ENCODE data around the gene KIZ. TPM values are rescaled to one million over a fixed set of nuclear protein-coding genes. Genes with fewer than 3 reads are reported as not detected.

The KIZ gene
- total RNA-seq, 1 experiment from 2014 or later: 43.6 TPM

GRCh38 chr20:21125849-21126580 lies at the start of gene KIZ (continued):
- TF ChIP-seq, protein P1, sequence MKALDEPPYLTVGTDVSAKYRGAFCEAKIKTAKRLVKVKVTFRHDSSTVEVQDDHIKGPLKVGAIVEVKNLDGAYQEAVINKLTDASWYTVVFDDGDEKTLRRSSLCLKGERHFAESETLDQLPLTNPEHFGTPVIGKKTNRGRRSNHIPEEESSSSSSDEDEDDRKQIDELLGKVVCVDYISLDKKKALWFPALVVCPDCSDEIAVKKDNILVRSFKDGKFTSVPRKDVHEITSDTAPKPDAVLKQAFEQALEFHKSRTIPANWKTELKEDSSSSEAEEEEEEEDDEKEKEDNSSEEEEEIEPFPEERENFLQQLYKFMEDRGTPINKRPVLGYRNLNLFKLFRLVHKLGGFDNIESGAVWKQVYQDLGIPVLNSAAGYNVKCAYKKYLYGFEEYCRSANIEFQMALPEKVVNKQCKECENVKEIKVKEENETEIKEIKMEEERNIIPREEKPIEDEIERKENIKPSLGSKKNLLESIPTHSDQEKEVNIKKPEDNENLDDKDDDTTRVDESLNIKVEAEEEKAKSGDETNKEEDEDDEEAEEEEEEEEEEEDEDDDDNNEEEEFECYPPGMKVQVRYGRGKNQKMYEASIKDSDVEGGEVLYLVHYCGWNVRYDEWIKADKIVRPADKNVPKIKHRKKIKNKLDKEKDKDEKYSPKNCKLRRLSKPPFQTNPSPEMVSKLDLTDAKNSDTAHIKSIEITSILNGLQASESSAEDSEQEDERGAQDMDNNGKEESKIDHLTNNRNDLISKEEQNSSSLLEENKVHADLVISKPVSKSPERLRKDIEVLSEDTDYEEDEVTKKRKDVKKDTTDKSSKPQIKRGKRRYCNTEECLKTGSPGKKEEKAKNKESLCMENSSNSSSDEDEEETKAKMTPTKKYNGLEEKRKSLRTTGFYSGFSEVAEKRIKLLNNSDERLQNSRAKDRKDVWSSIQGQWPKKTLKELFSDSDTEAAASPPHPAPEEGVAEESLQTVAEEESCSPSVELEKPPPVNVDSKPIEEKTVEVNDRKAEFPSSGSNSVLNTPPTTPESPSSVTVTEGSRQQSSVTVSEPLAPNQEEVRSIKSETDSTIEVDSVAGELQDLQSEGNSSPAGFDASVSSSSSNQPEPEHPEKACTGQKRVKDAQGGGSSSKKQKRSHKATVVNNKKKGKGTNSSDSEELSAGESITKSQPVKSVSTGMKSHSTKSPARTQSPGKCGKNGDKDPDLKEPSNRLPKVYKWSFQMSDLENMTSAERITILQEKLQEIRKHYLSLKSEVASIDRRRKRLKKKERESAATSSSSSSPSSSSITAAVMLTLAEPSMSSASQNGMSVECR (CRISPR knock-in tag; IDR thresholded peaks at IDR 0.05; ENCODE audit: borderline replicate concordance): peak; percentile 57; the same call in 1 of the 2 replicates
- TF ChIP-seq KAT7 (CRISPR knock-in tag; IDR thresholded peaks at IDR 0.05; ENCODE audit: borderline replicate concordance) (peak; percentile 71; the same call in 1 of the 2 replicates), ZNF423 (CRISPR knock-in tag; IDR thresholded peaks at IDR 0.05) (no peak), E2F5 (CRISPR knock-in tag; IDR thresholded peaks at IDR 0.05) (0 out of 2 replicates have a peak, but pooled peaks have one; percentile 74), JUN (CRISPR knock-in tag; IDR thresholded peaks at IDR 0.05) (no peak), NFE2L1 (CRISPR knock-in tag; IDR thresholded peaks at IDR 0.05) (no peak), SP1 (CRISPR knock-in tag; conservative IDR thresholded peaks at IDR 0.05) (peak; percentile 95), AFF4 (CRISPR knock-in tag; IDR thresholded peaks at IDR 0.05; ENCODE audit: borderline replicate concordance) (no peak), MXD4 (CRISPR knock-in tag; IDR thresholded peaks at IDR 0.05; ENCODE audit: borderline replicate concordance) (no peak), ESRRA (CRISPR knock-in tag; IDR thresholded peaks at IDR 0.05; ENCODE audit: borderline replicate concordance) (peak; percentile 32; the same call in 1 of the 2 replicates), FOXP1 (CRISPR knock-in tag; IDR thresholded peaks at IDR 0.05; ENCODE audit: borderline replicate concordance) (peak; percentile 57; the same call in 1 of the 2 replicates)

DNA sequence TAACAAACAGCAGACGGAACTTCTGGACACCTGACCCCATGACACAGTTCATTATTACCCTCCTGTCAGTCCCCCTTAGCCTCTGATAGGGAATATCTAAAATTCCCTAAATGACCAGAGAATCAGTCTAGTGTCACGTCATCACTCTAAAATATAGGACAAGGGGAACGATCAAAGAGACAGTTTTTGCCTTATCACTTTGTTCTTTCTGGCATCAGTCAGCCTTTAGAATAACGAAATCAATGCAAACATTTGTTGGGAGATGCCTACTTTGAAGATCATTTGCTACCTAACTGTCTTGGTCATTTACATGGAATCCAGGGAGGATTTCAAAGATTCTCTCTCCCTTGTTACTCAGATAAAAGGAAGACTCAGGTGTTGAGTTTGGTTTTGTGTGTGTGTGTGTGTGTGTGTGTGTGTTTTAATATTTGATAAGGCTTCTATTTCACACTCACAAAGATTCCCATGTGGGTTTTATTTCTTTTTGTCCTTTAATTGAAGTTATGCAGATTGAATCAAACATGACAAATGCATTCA lies 48.0 kb upstream of the KIZ start:
- no peaks in the 10 kb centered on the region for H3K36me3 Mint-ChIP-seq
- POLR2A ChIA-PET: no interaction called here
- H3K9me3 Mint-ChIP-seq: peaks cover 5% of the 10 kb centered on the region; the same call in 1 of the 2 replicates
- no peak overlapping the region for H3K27ac Mint-ChIP-seq
- H3K4me3 Mint-ChIP-seq: no peak overlapping the region
- no peak for ATAC-seq
- DNase-seq (ENCODE audit: low spot score): no peak
- peaks cover 5% of the 10 kb centered on the region for H3K4me1 Mint-ChIP-seq
- CTCF ChIA-PET: no interaction called here
- H3K27me3 Mint-ChIP-seq (ENCODE audit: low read depth): no peaks in the 10 kb centered on the region; the same call in 1 of the 2 replicates
- TF ChIP-seq ZNF138 (CRISPR knock-in tag; conservative IDR thresholded peaks at IDR 0.05): no peak
- TF ChIP-seq, protein P2, sequence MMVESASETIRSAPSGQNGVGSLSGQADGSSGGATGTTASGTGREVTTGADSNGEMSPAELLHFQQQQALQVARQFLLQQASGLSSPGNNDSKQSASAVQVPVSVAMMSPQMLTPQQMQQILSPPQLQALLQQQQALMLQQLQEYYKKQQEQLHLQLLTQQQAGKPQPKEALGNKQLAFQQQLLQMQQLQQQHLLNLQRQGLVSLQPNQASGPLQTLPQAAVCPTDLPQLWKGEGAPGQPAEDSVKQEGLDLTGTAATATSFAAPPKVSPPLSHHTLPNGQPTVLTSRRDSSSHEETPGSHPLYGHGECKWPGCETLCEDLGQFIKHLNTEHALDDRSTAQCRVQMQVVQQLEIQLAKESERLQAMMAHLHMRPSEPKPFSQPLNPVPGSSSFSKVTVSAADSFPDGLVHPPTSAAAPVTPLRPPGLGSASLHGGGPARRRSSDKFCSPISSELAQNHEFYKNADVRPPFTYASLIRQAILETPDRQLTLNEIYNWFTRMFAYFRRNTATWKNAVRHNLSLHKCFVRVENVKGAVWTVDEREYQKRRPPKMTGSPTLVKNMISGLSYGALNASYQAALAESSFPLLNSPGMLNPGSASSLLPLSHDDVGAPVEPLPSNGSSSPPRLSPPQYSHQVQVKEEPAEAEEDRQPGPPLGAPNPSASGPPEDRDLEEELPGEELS (CRISPR knock-in tag; IDR thresholded peaks at IDR 0.05): no peak
- no peak for TF ChIP-seq ATF6 (CRISPR knock-in tag; IDR thresholded peaks at IDR 0.05)
- no peak for TF ChIP-seq TCF7 (CRISPR knock-in tag; IDR thresholded peaks at IDR 0.05; ENCODE audit: low read depth)
- TF ChIP-seq RELA (CRISPR knock-in tag; IDR thresholded peaks at IDR 0.05; ENCODE audit: borderline replicate concordance): no peak
- TF ChIP-seq, protein P3, sequence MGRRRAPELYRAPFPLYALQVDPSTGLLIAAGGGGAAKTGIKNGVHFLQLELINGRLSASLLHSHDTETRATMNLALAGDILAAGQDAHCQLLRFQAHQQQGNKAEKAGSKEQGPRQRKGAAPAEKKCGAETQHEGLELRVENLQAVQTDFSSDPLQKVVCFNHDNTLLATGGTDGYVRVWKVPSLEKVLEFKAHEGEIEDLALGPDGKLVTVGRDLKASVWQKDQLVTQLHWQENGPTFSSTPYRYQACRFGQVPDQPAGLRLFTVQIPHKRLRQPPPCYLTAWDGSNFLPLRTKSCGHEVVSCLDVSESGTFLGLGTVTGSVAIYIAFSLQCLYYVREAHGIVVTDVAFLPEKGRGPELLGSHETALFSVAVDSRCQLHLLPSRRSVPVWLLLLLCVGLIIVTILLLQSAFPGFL (CRISPR knock-in tag; IDR thresholded peaks at IDR 0.05; ENCODE audit: borderline replicate concordance): no peak
- no peak for TF ChIP-seq GRHL2 (CRISPR knock-in tag; IDR thresholded peaks at IDR 0.05; ENCODE audit: insufficient replicate concordance, severe bottlenecking)
